ENCODE measurements around the gene SEMA6B. TPM values are rescaled to one million over a fixed set of nuclear protein-coding genes. Genes with fewer than 3 reads are reported as not detected.

The SEMA6B gene
- total and polyA plus RNA-seq, 2 donors = 5.4 to 14.1 TPM

DNA sequence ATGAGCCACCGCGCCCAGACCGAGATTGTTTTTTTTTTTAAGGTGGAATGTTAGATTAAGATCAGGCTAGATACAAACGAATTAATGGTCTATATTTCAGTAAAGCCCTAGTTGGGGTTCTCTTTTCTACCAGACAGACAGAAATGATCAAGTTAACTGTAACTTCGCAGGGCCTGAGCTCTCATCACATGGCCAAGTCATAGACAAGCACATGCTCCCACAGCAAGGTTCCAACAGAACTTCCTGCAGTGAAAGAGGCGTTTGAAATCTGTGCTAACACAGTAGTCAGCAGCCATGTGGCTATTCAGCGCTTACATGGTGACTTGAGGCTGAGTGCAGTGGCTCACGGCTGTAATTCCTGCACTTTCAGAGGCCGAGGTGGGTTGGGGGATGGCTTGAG lies 34.7 kb upstream of the SEMA6B start:
- DNase-seq (ENCODE audit: extremely low spot score) = no peak
- Histone ChIP-seq H3K4me1 (ENCODE audit: insufficient read depth) (no peaks in the 10 kb centered on the region), H3K36me3 (ENCODE audit: insufficient read depth) (no peaks in the 10 kb centered on the region), H3K27ac (ENCODE audit: low read depth) (no peak overlapping the region), H3K4me3 (ENCODE audit: low read depth, low read length) (no peak overlapping the region)
- 59% methylated on average over 9 of the region's 9 CpGs for WGBS

DNA sequence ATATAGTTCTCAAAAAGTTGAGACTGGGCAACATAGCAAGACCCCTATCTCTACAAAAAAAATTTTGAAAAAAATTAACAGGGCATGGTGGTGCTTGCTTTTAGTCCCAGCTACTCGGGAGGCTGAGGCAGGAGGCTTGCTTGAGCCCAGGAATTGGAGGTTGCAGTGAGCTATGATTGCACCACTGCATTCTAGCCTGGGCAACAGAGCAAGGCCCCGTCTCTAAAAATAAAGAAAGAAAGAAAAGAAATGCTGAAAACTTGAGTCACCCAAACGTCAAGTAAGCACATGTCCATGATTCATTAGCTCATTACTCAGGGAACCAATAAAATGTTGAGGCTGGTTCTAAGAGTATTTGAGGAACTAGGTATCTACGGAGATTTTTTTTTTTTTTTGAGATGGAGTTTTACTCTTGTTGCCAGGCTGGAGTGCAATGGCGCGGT lies 33.9 kb upstream of the SEMA6B start:
- DNase-seq (ENCODE audit: extremely low spot score) = no peak
- H3K36me3 ChIP-seq (ENCODE audit: insufficient read depth) = no peaks in the 10 kb centered on the region
- H3K4me1 ChIP-seq (ENCODE audit: insufficient read depth) = no peaks in the 10 kb centered on the region
- 53% methylated on average over 6 of the region's 6 CpGs for WGBS
- no peak overlapping the region for H3K4me3 ChIP-seq (ENCODE audit: low read depth, low read length)
- no peak overlapping the region for H3K27ac ChIP-seq (ENCODE audit: low read depth)

DNA sequence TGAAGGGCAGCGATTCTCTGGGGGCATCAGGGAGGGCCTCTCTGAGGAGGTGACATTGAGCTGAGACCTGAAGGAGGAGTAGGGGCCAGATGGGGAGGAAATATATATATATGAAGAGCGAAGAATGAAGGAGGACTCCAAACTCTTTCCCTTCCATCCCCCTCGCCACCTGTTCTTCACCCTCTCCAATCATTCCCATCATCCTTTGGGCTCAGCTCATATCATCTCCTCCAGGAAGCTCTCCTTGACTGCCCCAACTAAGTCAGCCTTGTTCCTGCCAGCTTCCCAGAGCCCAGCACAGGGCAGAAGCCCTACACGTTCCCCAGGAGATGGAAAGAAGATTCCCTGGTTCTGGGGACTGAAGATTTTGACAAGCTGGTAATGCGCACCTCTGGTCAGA lies 33.0 kb upstream of the SEMA6B start:
- WGBS = 71% methylated on average over 5 of the region's 5 CpGs
- no peak for DNase-seq (ENCODE audit: extremely low spot score)
- no peak overlapping the region for H3K27ac ChIP-seq (ENCODE audit: low read depth)
- no peak overlapping the region for H3K4me3 ChIP-seq (ENCODE audit: low read depth, low read length)
- H3K36me3 ChIP-seq (ENCODE audit: insufficient read depth) = no peaks in the 10 kb centered on the region
- no peaks in the 10 kb centered on the region for H3K4me1 ChIP-seq (ENCODE audit: insufficient read depth)

DNA sequence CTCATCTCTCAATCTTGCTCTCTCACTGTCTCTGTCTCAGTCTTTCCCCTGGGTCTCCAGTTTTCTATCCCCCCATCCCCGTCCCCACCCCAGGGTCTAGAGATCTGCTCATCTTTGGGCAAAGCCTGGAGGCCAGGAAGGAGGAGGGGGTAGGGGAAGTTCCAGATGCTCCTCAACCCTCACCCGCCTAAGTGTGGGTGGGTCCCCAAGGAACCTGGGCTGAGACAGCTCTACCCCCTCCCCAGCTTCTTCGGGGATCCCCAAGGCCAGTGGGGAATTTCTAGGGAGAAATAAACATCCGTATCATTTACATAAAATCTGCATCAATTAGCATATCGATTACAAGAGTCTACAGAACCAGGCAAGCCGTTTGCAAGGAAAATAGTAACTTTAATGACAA lies 31.8 kb upstream of the SEMA6B start:
- DNase-seq (ENCODE audit: extremely low spot score) = no peak
- 40% methylated on average over 6 of the region's 6 CpGs for WGBS
- H3K27ac ChIP-seq (ENCODE audit: low read depth) = no peak overlapping the region
- H3K36me3 ChIP-seq (ENCODE audit: insufficient read depth) = no peaks in the 10 kb centered on the region
- no peaks in the 10 kb centered on the region for H3K4me1 ChIP-seq (ENCODE audit: insufficient read depth)
- H3K4me3 ChIP-seq (ENCODE audit: low read depth, low read length) = no peak overlapping the region

DNA sequence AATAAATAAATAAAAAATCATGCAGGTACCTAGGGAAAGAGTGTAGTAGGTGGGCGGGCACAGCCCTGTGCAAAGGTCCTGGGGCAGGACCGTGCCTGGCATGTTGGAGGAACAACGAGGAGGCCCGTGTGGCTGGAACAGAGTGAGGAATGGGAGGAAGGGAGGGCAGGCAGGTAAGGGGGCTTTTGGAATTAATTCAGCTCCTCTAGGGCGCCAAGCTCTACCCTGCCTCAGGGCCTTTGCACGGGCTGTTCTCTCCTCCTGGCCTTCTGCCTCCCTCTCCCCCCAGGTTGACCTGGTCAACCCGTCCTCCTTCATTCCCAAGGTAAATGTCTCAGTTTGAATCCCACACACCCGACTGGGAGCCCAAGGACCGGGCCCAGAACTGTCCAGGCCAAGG lies 31.1 kb upstream of the SEMA6B start:
- Histone ChIP-seq H3K27ac (ENCODE audit: low read depth) (no peak overlapping the region), H3K4me3 (ENCODE audit: low read depth, low read length) (no peak overlapping the region), H3K4me1 (ENCODE audit: insufficient read depth) (no peaks in the 10 kb centered on the region), H3K36me3 (ENCODE audit: insufficient read depth) (no peaks in the 10 kb centered on the region)
- WGBS = 82% methylated on average over 9 of the region's 9 CpGs
- DNase-seq (ENCODE audit: extremely low spot score) = no peak

DNA sequence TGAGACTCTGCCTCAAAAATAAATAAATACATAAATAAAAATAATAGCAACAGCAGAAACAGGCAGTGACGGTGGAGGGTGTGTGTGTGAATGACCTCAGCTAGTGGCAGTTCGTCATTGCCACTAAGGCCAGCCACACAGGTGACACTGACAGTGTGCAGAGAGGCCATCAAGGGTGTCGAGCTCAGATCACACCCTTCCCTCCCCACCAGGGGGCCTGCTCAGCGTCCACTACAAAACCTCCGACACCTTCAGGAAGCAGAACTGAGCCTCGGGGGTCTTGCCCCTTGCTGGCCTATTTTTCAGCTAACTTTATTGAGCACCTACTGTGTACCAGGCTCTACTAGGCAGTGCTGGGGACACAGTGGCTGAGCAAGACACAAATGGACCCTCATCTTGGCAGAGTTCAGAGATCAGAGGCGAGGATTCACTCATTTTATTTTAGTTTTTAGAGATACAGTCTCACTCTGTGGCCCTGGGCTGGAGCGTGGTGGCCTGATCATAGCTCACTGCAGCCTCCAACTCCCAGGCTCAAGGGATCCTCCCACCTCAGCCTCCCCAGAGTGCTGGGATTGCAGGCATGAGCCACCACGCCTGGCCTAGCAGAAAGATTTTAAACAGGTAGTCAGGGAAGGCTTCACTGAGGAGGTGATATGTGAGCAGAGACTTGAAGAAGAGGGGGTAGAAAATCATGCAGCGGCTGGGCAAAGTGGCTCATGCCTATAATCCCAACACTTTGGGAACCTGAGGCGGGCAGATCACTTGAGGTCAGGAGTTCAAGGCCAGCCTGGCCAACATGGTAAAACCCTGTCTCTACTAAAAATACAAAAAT lies 30.3 kb upstream of the SEMA6B start:
- DNase-seq (ENCODE audit: extremely low spot score) = no peak
- H3K4me1 ChIP-seq (ENCODE audit: insufficient read depth) = no peaks in the 10 kb centered on the region
- no peak overlapping the region for H3K4me3 ChIP-seq (ENCODE audit: low read depth, low read length)
- no peaks in the 10 kb centered on the region for H3K36me3 ChIP-seq (ENCODE audit: insufficient read depth)
- H3K27ac ChIP-seq (ENCODE audit: low read depth) = no peak overlapping the region
- 64% methylated on average over 11 of the region's 11 CpGs for WGBS

DNA sequence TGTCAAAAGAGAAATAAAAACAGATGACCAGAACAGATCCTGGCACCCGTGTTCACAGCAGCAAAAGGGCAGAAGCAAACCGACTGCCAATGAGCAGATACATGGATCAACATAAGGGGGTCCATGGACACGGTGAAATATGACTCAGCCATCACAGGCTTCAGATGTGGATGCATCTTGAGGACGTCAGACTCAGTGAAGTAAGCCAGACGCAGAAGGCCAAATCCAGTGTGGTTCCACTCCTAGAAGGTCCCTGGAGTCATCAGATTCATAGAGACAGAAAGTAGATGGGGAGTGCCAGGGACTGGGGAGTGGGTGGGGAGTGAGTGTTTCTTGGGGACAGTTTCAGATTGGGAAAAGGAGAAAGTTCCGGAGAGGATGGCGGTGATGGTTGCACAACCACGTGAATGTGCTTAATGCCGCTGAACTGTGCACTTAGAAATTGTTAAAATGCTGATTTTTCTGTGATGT lies 28.8 kb upstream of the SEMA6B start:
- WGBS = 56% methylated on average over 9 of the region's 9 CpGs
- no peaks in the 10 kb centered on the region for H3K36me3 ChIP-seq (ENCODE audit: insufficient read depth)
- H3K4me1 ChIP-seq (ENCODE audit: insufficient read depth) = no peaks in the 10 kb centered on the region
- H3K4me3 ChIP-seq (ENCODE audit: low read depth, low read length) = no peak overlapping the region
- no peak overlapping the region for H3K27ac ChIP-seq (ENCODE audit: low read depth)
- no peak for DNase-seq (ENCODE audit: extremely low spot score)

DNA sequence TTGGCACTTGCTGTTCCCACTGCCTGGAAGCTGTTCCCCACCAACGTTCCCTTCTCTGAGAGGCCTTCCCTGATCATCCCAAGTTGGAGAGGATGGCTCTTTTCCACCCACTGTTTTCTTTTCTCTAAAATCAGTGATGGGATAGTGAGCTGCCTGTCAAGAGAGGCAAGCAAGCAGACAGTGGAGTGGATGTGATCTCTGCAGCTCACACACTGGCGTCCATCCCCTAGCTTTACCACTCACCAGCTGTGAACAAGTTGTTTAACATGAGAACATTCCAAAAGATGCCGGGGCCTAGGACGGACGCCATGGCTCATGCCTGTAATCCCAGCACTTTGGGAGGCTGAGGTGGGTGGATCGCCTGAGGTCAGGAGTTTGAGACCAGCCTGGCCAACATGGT lies 28.0 kb upstream of the SEMA6B start:
- no peak overlapping the region for H3K27ac ChIP-seq (ENCODE audit: low read depth)
- H3K4me3 ChIP-seq (ENCODE audit: low read depth, low read length) = no peak overlapping the region
- H3K36me3 ChIP-seq (ENCODE audit: insufficient read depth) = no peaks in the 10 kb centered on the region
- 83% methylated on average over 6 of the region's 6 CpGs for WGBS
- DNase-seq (ENCODE audit: extremely low spot score) = no peak
- no peaks in the 10 kb centered on the region for H3K4me1 ChIP-seq (ENCODE audit: insufficient read depth)

DNA sequence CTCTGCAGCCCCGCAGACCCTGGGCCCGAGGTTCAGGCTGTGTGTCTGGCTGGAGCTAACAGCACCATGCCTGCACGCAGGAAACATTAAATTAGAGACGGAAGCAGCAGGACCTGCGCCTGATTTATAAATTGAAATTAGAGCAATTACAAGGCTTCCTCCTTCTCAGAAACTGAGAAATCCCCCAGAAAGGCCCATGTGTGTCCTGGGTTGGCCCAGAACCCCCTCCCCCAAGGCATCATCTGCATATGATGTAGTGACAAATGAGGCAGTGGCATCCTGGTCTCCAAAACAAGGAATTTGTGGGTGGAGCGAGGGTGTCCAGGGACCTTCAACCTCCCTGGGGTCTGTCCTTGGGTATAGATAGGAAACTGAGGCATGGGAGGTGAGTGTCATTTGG lies 27.2 kb upstream of the SEMA6B start:
- WGBS = 73% methylated on average over 6 of the region's 6 CpGs
- Histone ChIP-seq H3K4me1 (ENCODE audit: insufficient read depth) (no peaks in the 10 kb centered on the region), H3K4me3 (ENCODE audit: low read depth, low read length) (no peak overlapping the region), H3K36me3 (ENCODE audit: insufficient read depth) (no peaks in the 10 kb centered on the region), H3K27ac (ENCODE audit: low read depth) (no peak overlapping the region)
- DNase-seq (ENCODE audit: extremely low spot score) = no peak

DNA sequence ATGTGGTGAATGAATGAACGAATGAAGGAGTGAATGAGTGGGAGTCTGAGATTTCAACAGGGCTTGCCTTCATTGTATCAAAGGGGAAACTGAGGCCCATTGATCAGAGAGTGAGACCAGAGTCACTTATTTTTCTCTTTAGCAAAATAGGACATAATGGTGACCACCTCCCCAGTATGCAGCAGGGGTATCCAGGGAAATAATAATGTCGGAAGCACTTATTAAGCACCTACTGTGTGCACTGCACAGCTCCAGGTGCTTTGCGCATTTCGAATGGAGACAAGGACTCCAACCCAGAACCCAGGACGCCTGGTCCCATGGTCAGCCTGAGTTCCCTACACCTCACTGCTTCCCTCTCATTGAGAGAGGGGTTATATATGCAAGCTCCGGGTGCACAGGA lies 26.8 kb upstream of the SEMA6B start:
- Histone ChIP-seq H3K36me3 (ENCODE audit: insufficient read depth) (no peaks in the 10 kb centered on the region), H3K4me3 (ENCODE audit: low read depth, low read length) (no peak overlapping the region), H3K4me1 (ENCODE audit: insufficient read depth) (no peaks in the 10 kb centered on the region), H3K27ac (ENCODE audit: low read depth) (no peak overlapping the region)
- no peak for DNase-seq (ENCODE audit: extremely low spot score)
- 69% methylated on average over 6 of the region's 6 CpGs for WGBS

DNA sequence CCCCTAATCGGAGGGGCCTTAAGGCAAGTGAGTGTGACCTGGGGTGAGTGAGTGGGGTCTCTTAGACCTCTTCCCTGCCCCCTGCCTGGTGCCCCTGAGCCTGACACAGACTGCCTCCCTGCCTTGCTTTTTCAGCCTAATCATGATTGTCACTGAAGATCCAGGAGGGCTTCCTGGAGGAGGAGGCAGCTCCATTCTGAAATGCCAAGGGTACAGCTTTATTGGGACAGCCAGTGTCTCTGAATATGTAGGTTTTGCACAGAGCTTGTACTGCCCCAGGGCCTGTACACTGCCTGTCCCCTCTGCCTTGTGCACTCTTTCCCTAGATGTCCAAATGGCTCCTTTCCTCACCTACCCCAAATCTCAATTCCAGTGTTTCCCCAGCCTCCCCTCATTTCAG lies 26.1 kb upstream of the SEMA6B start:
- no peak for DNase-seq (ENCODE audit: extremely low spot score)
- Histone ChIP-seq H3K27ac (ENCODE audit: low read depth) (no peak overlapping the region), H3K4me3 (ENCODE audit: low read depth, low read length) (no peak overlapping the region), H3K36me3 (ENCODE audit: insufficient read depth) (no peaks in the 10 kb centered on the region), H3K4me1 (ENCODE audit: insufficient read depth) (no peaks in the 10 kb centered on the region)
- 83% methylated on average over 1 of the region's 1 CpG for WGBS

DNA sequence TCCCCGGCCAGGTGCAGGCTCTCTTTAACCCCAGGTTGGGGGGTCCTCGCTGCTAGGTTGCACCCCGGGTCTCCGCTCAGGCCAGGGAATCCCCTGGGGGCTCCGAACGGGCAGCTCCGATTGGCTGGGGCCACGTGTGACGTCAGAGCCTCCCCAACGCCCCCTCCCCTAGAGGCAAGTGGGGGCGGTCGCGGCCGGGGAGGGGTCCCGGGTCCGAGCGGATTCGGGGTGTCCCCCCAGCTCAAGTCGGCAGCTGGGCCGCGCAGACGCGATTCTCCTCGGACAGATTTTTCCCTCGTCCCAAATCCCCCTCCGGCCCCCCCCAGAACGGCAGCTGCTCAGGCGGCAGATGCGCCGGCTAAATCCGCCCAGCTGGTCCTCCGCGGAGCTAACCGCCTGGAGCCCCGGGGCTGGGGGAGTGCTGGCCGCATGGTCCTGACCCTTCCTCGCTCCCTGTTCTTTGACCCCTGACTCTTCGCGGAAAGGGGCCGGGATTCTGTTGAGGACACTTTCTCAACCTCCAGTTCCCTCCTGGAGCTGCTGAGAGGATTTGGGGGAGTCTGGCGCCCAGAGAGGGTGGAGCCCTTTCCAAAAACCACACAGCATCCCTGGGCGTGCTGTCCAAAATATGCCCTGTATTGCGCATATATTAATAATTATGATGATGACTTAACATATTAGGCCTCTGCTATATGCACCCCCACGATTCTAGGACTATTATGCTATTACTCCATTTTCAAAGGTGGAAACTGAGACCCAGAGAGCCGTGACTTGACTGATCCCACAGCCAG lies 25.4 kb upstream of the SEMA6B start:
- DNase-seq (ENCODE audit: extremely low spot score) = no peak
- no peaks in the 10 kb centered on the region for H3K4me1 ChIP-seq (ENCODE audit: insufficient read depth)
- WGBS = 7% methylated on average over 45 of the region's 45 CpGs

DNA sequence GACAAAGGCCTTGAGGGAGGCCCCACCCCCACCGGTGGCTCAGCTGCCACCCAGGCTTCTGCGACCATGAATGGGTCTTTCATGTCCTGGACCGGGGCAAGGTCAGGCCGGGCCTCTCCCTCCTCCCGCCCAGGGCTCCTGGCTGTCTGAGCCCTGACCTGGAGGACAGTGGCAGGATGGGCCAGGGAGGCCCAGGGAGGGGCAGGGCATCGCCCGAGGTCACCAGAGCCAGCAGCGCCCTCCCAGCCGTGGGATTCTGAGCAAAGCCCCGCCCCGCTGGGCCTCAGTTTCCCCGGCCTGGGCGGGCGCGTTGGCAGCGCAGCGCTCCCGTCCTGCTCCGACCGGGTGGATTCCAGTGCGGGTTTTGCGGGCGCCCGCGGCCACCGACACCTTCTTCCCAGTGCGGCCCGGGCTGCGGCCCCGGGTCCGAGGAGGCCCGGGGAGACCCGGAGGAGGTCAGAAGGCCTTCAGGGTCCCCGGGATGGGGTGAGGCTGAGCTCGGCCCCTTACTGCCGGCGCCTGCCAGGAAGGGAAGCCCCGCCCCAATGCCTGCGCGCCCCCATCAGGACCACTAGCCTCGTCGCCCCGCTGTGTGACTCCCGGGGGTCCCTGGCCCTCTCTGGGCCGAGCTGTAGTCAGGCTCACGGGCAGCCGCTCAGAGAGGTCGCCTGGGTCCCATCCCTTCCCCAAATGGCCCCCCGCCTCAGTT lies 24.6 kb upstream of the SEMA6B start:
- Histone ChIP-seq H3K36me3 (ENCODE audit: insufficient read depth) (no peaks in the 10 kb centered on the region), H3K4me1 (ENCODE audit: insufficient read depth) (no peaks in the 10 kb centered on the region), H3K27ac (ENCODE audit: low read depth) (no peak overlapping the region), H3K4me3 (ENCODE audit: low read depth, low read length) (peak overlapping the region; percentile 24)
- no peak for DNase-seq (ENCODE audit: extremely low spot score)
- WGBS = 1% methylated on average over 49 of the region's 49 CpGs

More for the DNA sequence above, 25.4 kb upstream of the SEMA6B start:
- no peak overlapping the region for H3K27ac ChIP-seq (ENCODE audit: low read depth)
- H3K4me3 ChIP-seq (ENCODE audit: low read depth, low read length) = peak overlapping the region; percentile 24
- H3K36me3 ChIP-seq (ENCODE audit: insufficient read depth) = no peaks in the 10 kb centered on the region

All from urinary bladder (tissue), 4 donors.